SU-DHL-6 (cell line): ENCODE data around the gene ARHGEF11.

Experiments
- CTCF ChIP-seq: fragments of 200-600 bp; sonication (generic); IDR thresholded peaks from one replicate; pipeline ENCODE4 v1.5.1; 2017; ENCODE audit warnings: antibody characterized with exemption, mild to moderate bottlenecking, low read length, moderate library complexity; ENCODE audit not compliant: insufficient read depth, poor library complexity, severe bottlenecking
- EZH2phosphoT487 ChIP-seq: fragments of 200-600 bp; sonication (generic), shearing (Covaris generic); conservative IDR thresholded peaks from 2 replicates; pipeline ENCODE4 v1.6.1; 2018; ENCODE audit warnings: mild to moderate bottlenecking, antibody characterized with exemption, low read length, moderate library complexity, mixed read lengths

DNA sequence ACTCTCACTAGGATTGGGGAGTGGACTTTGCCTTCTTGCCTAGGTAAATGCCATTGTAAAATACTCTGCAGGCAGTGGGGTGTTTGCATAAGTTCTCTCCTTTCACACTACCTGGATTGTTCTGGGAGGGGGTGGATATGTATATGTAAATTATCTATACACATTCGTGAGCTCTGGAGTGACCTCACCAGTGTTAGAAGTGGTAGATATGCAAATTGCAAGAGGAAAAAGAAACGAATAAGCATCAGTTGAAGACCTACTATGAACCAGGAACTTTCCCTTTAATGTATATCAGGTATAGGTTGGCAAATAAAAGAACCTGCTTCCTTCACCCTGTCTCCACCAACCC is 1.5 kb upstream of the ARHGEF11 start:
- TF ChIP-seq CTCF: no peak
- no peak for TF ChIP-seq EZH2phosphoT487
